Measurements from ENCODE around the gene LUC7L2.

DNA sequence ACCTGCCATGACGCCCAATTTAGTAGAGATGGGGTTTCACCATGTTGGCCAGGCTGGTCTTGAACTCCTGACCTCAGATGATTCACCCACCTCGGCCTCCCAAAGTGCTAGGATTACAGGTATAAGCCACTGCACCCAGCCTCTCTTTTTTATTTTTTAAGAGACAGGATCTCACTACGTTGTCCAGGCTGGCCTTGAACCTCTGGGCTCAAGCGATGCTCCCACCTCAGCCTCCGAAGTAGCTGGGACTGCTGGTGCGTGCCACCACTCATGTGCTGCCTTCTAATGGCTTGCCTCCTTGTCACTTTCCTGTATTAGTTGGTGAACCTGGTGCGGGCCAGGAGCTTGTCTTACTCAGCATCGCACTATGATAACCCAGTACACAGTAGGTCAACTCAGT lies 96.8 kb downstream of the LUC7L2 start:
- TF ChIP-seq, protein P1, sequence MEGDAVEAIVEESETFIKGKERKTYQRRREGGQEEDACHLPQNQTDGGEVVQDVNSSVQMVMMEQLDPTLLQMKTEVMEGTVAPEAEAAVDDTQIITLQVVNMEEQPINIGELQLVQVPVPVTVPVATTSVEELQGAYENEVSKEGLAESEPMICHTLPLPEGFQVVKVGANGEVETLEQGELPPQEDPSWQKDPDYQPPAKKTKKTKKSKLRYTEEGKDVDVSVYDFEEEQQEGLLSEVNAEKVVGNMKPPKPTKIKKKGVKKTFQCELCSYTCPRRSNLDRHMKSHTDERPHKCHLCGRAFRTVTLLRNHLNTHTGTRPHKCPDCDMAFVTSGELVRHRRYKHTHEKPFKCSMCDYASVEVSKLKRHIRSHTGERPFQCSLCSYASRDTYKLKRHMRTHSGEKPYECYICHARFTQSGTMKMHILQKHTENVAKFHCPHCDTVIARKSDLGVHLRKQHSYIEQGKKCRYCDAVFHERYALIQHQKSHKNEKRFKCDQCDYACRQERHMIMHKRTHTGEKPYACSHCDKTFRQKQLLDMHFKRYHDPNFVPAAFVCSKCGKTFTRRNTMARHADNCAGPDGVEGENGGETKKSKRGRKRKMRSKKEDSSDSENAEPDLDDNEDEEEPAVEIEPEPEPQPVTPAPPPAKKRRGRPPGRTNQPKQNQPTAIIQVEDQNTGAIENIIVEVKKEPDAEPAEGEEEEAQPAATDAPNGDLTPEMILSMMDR (IDR thresholded peaks at IDR 0.05): no peak
- TF ChIP-seq POLR2A (IDR thresholded peaks at IDR 0.05): no peak
